K562 (cell line): ENCODE measurements around the gene MYO3B. TPM values are rescaled to one million over a fixed set of nuclear protein-coding genes. Genes with fewer than 3 reads are reported as not detected.
A peak's percentile ranks its signal among the peaks of the same experiment; 100 is the strongest.

ENCODE experiments used
- ATAC-seq: fragments of 200-7000 bp; cut with Tn5 transposase; 3 replicates; pipeline ENCODE4 v1.9.1; 2020; ENCODE audit warnings: moderate library complexity
- BruUV-seq: library from RNA; stranded (reverse); fragments of 400-500 nt; replicated peaks from 2 replicates; lab custom pipeline; 2021; lab: Mats Ljungman, UMichigan
- CTCF ChIA-PET: fragments of 300-600 bp; formaldehyde crosslinking; extraction: SDS; loops from one replicate; lab custom pipeline; 2021; ENCODE audit warnings: low intra/inter-chr PET ratio; lab: Yijun Ruan, JAX
- POLR2A ChIA-PET: fragments of 300-600, 350-650 bp; sonication (Branson Sonifier 250); formaldehyde crosslinking; extraction: SDS; loops from one replicate; lab custom pipeline; 2021; ENCODE audit warnings: antibody characterized with exemption, inconsistent platforms; lab: Yijun Ruan, JAX
- DNase-seq, 4 experiments: peaks; one replicate each; pipeline versions ENCODE4 v3.0.0 to v3.0.0-alpha.2; 2011 to 2018; ENCODE audit warnings: low spot score in 3 of 4, mixed read lengths in 3 of 4; ENCODE audit errors: extremely low read depth in 1 of 4
- FAIRE-seq: peaks from 2 replicates; lab custom pipeline; 2011; peaks lifted over from hg19 to GRCh38; lab: Jason Lieb, UNC
- H2AFZ ChIP-seq: 2 replicates; pipeline ENCODE4 v1.6.0; 2011; ENCODE audit warnings: low read depth, low read length, control low read depth, inconsistent platforms
- H3K27ac ChIP-seq: fragments of 200-600 bp; 3 replicates; pipeline ENCODE4 v1.8.0; 2011; ENCODE audit warnings: low read depth, mild to moderate bottlenecking, control low read depth, inconsistent platforms, low read length, moderate library complexity, mixed read lengths; ENCODE audit errors: extremely low read depth
- H3K27me3 ChIP-seq, 2 experiments: fragments of 300-600 bp in 1 of 2; 2 replicates in 1 of 2; 3 replicates in 1 of 2; pipeline versions ENCODE4 v1.6.0 to v1.8.0; 2011; ENCODE audit warnings: inconsistent platforms in 2 of 2, low read length in 2 of 2, mild to moderate bottlenecking in 1 of 2, mixed read lengths in 1 of 2, moderate library complexity in 1 of 2; ENCODE audit not compliant: control insufficient read depth in 2 of 2, insufficient read depth in 2 of 2
- H3K36me3 ChIP-seq: fragments of 300-600 bp; 3 replicates; pipeline ENCODE4 v1.8.0; 2011; ENCODE audit warnings: mild to moderate bottlenecking, low read length, inconsistent platforms; ENCODE audit not compliant: control insufficient read depth, insufficient read depth
- H3K4me1 ChIP-seq, 2 experiments: fragments of 200-600 bp in 1 of 2; replicated peaks in 1 of 2; 2 replicates in 1 of 2; 3 replicates in 1 of 2; pipeline versions ENCODE4 v1.5.1 to v1.8.0; 2011; ENCODE audit warnings: inconsistent platforms in 2 of 2, low read length in 2 of 2, mild to moderate bottlenecking in 1 of 2, mixed read lengths in 1 of 2, moderate library complexity in 1 of 2; ENCODE audit not compliant: control insufficient read depth in 2 of 2, insufficient read depth in 2 of 2
- H3K4me2 ChIP-seq: 2 replicates; pipeline ENCODE4 v1.6.1; 2011; ENCODE audit warnings: low read length, control low read depth, inconsistent platforms, mixed read lengths; ENCODE audit not compliant: insufficient read depth
- H3K4me3 ChIP-seq: fragments of 200-600 bp; sonication (generic), shearing (Covaris generic); 2 replicates; pipeline ENCODE4 v1.5.1; 2016; ENCODE audit warnings: control low read depth, inconsistent platforms
- H3K79me2 ChIP-seq: fragments of 200-600 bp; 3 replicates; pipeline ENCODE4 v1.8.0; 2011; ENCODE audit warnings: low read length, inconsistent platforms; ENCODE audit not compliant: control insufficient read depth, insufficient read depth
- H3K9ac ChIP-seq, 2 experiments: 2 replicates each; pipeline versions ENCODE4 v1.6.0 to v1.6.1; 2011; ENCODE audit warnings: low read depth in 2 of 2, low read length in 2 of 2, control low read depth in 1 of 2, inconsistent platforms in 1 of 2, mild to moderate bottlenecking in 1 of 2, mixed read lengths in 1 of 2; ENCODE audit not compliant: insufficient read depth in 1 of 2
- H3K9me1 ChIP-seq: one replicate; pipeline ENCODE4 v1.6.0; 2011; ENCODE audit warnings: inconsistent platforms, mild to moderate bottlenecking, low read length, moderate library complexity; ENCODE audit not compliant: control insufficient read depth, insufficient read depth
- H3K9me3 ChIP-seq: replicated peaks from 2 replicates; pipeline ENCODE4 v1.5.1; 2011; ENCODE audit warnings: low read depth, low read length, inconsistent platforms; ENCODE audit not compliant: control insufficient read depth, insufficient read depth
- H4K20me1 ChIP-seq: replicated peaks from 2 replicates; pipeline ENCODE4 v1.6.1; 2011; ENCODE audit warnings: low read length, inconsistent platforms, mixed read lengths; ENCODE audit not compliant: control insufficient read depth, insufficient read depth
- DIDO1 ChIP-seq: fragments of 450-650 bp; IDR thresholded peaks from 2 replicates; pipeline ENCODE4 v1.6.1; 2016; ENCODE audit warnings: low read depth, missing biosample characterization, missing genetic modification characterization
- JUND ChIP-seq, 2 experiments: IDR thresholded peaks; 2 replicates in 1 of 2; 3 replicates in 1 of 2; pipeline ENCODE4 v1.6.1; 2011; ENCODE audit warnings: borderline replicate concordance in 2 of 2, low read depth in 2 of 2, low read length in 2 of 2, improper control_type of control experiment in 1 of 2, missing biosample characterization in 1 of 2, missing genetic modification characterization in 1 of 2, missing genetic modification reagents in 1 of 2
- MEIS2 ChIP-seq: fragments of 450-650 bp; IDR thresholded peaks from 2 replicates; pipeline ENCODE4 v1.6.1; 2014; ENCODE audit warnings: mild to moderate bottlenecking; ENCODE audit not compliant: partially characterized antibody
- NFIC ChIP-seq: fragments of 450-650 bp; IDR thresholded peaks from 2 replicates; pipeline ENCODE4 v1.6.1; 2017; ENCODE audit warnings: mild to moderate bottlenecking, inconsistent platforms
- NFIX ChIP-seq: fragments of 250-450 bp; sonication (Bioruptor Pico); IDR thresholded peaks from 2 replicates; pipeline ENCODE4 v1.4.0; 2020; ENCODE audit warnings: low read depth, mild to moderate bottlenecking, moderate library complexity
- PBX2 ChIP-seq, 2 experiments: IDR thresholded peaks in 1 of 2; conservative IDR thresholded peaks in 1 of 2; 2 replicates each; pipeline ENCODE4 v1.6.1; 2016; ENCODE audit warnings: low read depth in 2 of 2, mild to moderate bottlenecking in 1 of 2, missing compliant biosample characterization in 1 of 2, missing genetic modification characterization in 1 of 2, moderate library complexity in 1 of 2
- SMARCA5 ChIP-seq: fragments of 450-650 bp; IDR thresholded peaks from 2 replicates; pipeline ENCODE4 v1.6.1; 2016
- SMARCB1 ChIP-seq: IDR thresholded peaks from 2 replicates; pipeline ENCODE4 v1.6.1; 2011; ENCODE audit warnings: improper control_type of control experiment, low read depth; ENCODE audit not compliant: insufficient read length
- WGBS: fragments of 100-300 bp; shearing (Covaris generic); methylation state at CpG from one replicate; pipeline ENCODE4 v1.1.6; 2016; ENCODE audit warnings: low coverage, mixed read lengths; ENCODE audit not compliant: insufficient coverage; ENCODE audit errors: missing lambda C conversion rate; 5-methylcytosine and 5-hydroxymethylcytosine counted together
- in situ Hi-C: fragments of 300-500 bp; cut with MboI; formaldehyde crosslinking; loops from 4 replicates; pipeline ENCODE4 v1.15.0; 2018; ENCODE audit warnings: inconsistent platforms, mixed read lengths
- intact Hi-C: fragments of 100-400 bp; cut with micrococcal nuclease; formaldehyde crosslinking; loops from 2 replicates; pipeline ENCODE4 v1.14.2; 2022
- polyA plus RNA-seq, 8 experiments: library from polyadenylated mRNA; depleted of rRNA in 4 of 8; stranded (reverse) in 5 of 8; unstranded in 3 of 8; fragments of >200 nt; fragmentation: Nextera tagmentation in 2 of 8; fragmentation: Illumina TruSeq in 1 of 8; extraction: Ambion mirVana in 2 of 8; extraction: Trizol in 1 of 8; gene quantifications; 2 replicates each; pipeline versions ENCODE4 v1.2.1 to v1.2.3, GENCODE V29; 2011 to 2014; ENCODE audit warnings: inconsistent platforms in 1 of 8, missing spikeins in 1 of 8
- total RNA-seq, 7 experiments: library from RNA; depleted of rRNA in 6 of 7; stranded (reverse); fragments of >200 nt in 6 of 7; fragmentation: Illumina TruSeq in 2 of 7; extraction: Trizol in 2 of 7; gene quantifications; 2 replicates each; pipeline versions ENCODE4 v1.2.1 to v1.2.3, GENCODE V29; 2011 to 2021; ENCODE audit warnings: low replicate concordance in 1 of 7
- TF ChIP-seq, protein P1 (sequence below), 2 experiments: fragments of 450-650 bp; IDR thresholded peaks; 2 replicates each; pipeline ENCODE4 v1.6.1; 2016; ENCODE audit warnings: mild to moderate bottlenecking in 2 of 2, borderline replicate concordance in 1 of 2, low read depth in 1 of 2, moderate library complexity in 1 of 2

MYO3B gene
- total and polyA plus RNA-seq, 9 of the 15 experiments (the other 6 are each of a cell fraction or from before 2014, with no cell fraction given), result 2.7 to 6.5 (median 3.6) TPM

- ChIA-PET POLR2A (interaction anchor here (0.7 to 3.0 kb wide), 9 partner anchors 8 to 82 kb away, joined by 3 to 13 read pairs (median 3); no protein-coding TSS in a partner anchor), CTCF (interaction anchor here (0.6 kb wide), 1 partner anchor 73 kb away, joined by 3 read pairs; no protein-coding TSS in a partner anchor)
- Histone ChIP-seq H3K9me3 (no peaks in the 10 kb centered on the region), H3K4me1 (peaks cover 0 to 7% of the 10 kb centered on the region in 2 experiments; a peak in 3 of 5 replicates), H3K9me1 (no peaks in the 10 kb centered on the region), H3K27ac (no peak overlapping the region), H4K20me1 (no peaks in the 10 kb centered on the region), H3K27me3 (no peaks in the 10 kb centered on the region), H3K4me2 (peak overlapping the region; percentile 60), H2AFZ (peak overlapping the region; percentile 94), H3K9ac (no peak overlapping the region), H3K4me3 (no peak overlapping the region), H3K36me3 (no peaks in the 10 kb centered on the region), H3K79me2 (no peaks in the 10 kb centered on the region)
- peak; percentile 64 for ATAC-seq
- DNase-seq, result peak in 1 of 4 experiments; percentile 56
- intact Hi-C loops, result no loop called here
- no peak for FAIRE-seq
- 18% methylated on average over 5 of the region's 5 CpGs for whole genome bisulfite sequencing
- in situ Hi-C loops, result no loop called here
- BruUV-seq, result no TSS peak
- TF ChIP-seq DIDO1 (tag) (no peak), MEIS2 (peak; percentile 75), NFIC (peak; percentile 98), JUND (IDR thresholded peaks at IDR 0.05; ENCODE audit: borderline replicate concordance, low read depth, low read length) (peak; percentile 2; the same call in 1 of the 2 replicates), JUND (tag; IDR thresholded peaks at IDR 0.05; ENCODE audit: borderline replicate concordance, low read depth, low read length) (no peak), NFIX (CRISPR knock-in tag) (peak; percentile 96), SMARCA5 (no peak), PBX2 (CRISPR knock-in tag; IDR thresholded peaks at IDR 0.05; ENCODE audit: low read depth) (no peak), PBX2 (tag; conservative IDR thresholded peaks at IDR 0.05; ENCODE audit: low read depth) (peak; percentile 81), SMARCB1 (no peak)
- TF ChIP-seq, protein P1, sequence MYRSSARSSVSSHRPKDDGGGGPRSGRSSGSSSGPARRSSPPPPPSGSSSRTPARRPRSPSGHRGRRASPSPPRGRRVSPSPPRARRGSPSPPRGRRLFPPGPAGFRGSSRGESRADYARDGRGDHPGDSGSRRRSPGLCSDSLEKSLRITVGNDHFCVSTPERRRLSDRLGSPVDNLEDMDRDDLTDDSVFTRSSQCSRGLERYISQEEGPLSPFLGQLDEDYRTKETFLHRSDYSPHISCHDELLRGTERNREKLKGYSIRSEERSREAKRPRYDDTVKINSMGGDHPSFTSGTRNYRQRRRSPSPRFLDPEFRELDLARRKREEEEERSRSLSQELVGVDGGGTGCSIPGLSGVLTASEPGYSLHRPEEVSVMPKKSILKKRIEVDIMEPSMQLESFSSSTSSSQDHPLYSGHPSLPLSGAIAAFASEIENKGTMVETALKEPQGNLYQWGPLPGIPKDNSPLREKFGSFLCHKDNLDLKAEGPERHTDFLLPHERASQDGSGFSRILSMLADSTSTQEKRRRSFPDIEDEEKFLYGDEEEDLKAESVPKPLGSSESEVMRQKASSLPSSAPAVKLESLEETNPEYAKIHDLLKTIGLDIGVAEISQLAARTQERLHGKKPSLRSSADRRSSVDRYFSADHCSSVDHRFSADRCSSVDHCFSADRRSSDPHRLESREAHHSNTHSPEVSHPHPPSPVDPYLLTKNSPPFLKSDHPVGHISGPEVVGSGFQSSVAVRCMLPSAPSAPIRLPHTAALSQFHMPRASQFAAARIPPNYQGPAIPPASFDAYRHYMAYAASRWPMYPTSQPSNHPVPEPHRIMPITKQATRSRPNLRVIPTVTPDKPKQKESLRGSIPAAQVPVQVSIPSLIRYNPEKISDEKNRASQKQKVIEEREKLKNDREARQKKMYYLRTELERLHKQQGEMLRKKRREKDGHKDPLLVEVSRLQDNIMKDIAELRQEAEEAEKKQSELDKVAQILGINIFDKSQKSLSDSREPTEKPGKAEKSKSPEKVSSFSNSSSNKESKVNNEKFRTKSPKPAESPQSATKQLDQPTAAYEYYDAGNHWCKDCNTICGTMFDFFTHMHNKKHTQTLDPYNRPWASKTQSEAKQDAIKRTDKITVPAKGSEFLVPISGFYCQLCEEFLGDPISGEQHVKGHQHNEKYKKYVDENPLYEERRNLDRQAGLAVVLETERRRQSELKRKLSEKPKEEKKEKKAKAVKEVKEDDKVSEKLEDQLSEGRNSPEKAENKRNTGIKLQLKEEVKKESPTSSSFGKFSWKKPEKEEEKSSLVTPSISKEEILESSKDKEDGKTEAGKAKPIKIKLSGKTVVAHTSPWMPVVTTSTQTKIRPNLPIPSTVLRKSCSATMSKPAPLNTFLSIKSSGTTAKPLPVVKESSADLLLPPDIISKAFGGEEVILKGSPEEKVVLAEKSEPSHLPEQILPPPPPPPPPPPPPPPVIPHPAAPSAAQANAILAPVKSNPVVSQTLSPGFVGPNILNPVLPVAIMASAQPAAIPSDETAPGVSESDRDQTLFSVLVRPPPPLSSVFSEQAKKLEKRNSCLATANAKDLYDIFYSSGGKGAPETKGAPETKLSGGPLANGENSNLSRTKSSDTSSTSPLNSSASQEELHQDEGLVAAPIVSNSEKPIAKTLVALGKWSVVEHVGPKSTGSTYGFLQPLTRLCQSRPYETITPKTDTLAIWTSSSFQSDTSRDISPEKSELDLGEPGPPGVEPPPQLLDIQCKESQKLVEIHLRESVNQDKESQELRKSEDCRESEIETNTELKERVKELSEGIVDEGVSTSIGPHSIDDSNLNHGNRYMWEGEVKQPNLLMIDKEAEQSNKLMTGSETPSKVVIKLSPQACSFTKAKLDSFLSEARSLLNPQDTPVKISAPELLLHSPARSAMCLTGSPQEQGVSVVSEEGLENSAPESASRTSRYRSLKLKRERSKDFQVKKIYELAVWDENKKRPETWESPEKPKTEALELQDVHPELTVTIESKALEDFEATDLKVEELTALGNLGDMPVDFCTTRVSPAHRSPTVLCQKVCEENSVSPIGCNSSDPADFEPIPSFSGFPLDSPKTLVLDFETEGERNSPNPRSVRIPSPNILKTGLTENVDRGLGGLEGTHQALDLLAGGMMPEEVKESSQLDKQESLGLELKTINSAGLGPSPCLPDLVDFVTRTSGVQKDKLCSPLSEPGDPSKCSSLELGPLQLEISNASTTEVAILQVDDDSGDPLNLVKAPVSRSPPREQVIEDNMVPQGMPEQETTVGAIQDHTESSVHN (IDR thresholded peaks at IDR 0.05; ENCODE audit: borderline replicate concordance in 1 of 2, low read depth in 1 of 2), result 0 out of 4 replicates have a peak, but pooled peaks of 1 of the 2 experiments have one; percentile 35
Measured at GRCh38 chr2:170679607-170680079, 501.7 kb downstream of the MYO3B start.
